Aorta (tissue), 5 donors: Measurements from ENCODE around the gene TARDBP. TPM values are rescaled to one million over a fixed set of nuclear protein-coding genes. Genes with fewer than 3 reads are reported as not detected.

Source experiments
- ATAC-seq: fragments of 200-7000 bp; cut with Tn5 transposase; one replicate; pipeline ENCODE4 v1.9.1; 2022; ENCODE audit warnings: moderate library complexity; ENCODE audit not compliant: low FRiP score
- DNase-seq, 2 donors: peaks; one replicate each; pipeline ENCODE4 v3.0.0-alpha.2; 2020
- H3K27ac ChIP-seq, 2 donors: one replicate each; pipeline ENCODE4 v1.5.1; 2013; ENCODE audit warnings: low read length in 2 of 2, mild to moderate bottlenecking in 2 of 2, moderate library complexity in 2 of 2, control low read depth in 1 of 2, inconsistent platforms in 1 of 2, low read depth in 1 of 2
- H3K27me3 ChIP-seq, 2 donors: one replicate each; pipeline ENCODE4 v1.6.1; 2013; ENCODE audit warnings: control low read depth in 1 of 2, low read length in 1 of 2, mild to moderate bottlenecking in 1 of 2, moderate library complexity in 1 of 2; ENCODE audit not compliant: insufficient read depth in 2 of 2, control insufficient read depth in 1 of 2
- H3K36me3 ChIP-seq, 2 donors: one replicate each; pipeline ENCODE4 v1.6.1; 2013; ENCODE audit warnings: control low read depth in 1 of 2, low read length in 1 of 2, mild to moderate bottlenecking in 1 of 2; ENCODE audit not compliant: insufficient read depth in 2 of 2, control insufficient read depth in 1 of 2
- H3K4me1 ChIP-seq, 2 donors: one replicate each; pipeline ENCODE4 v1.6.1; 2013; ENCODE audit warnings: low read length in 2 of 2, control low read depth in 1 of 2, mild to moderate bottlenecking in 1 of 2, moderate library complexity in 1 of 2; ENCODE audit not compliant: insufficient read depth in 2 of 2, control insufficient read depth in 1 of 2
- H3K4me3 ChIP-seq, 2 donors: one replicate each; pipeline ENCODE4 v1.5.1; 2013; ENCODE audit warnings: low read length in 2 of 2, control low read depth in 1 of 2, mild to moderate bottlenecking in 1 of 2
- H3K9me3 ChIP-seq: one replicate; pipeline ENCODE4 v1.6.1; 2013; ENCODE audit warnings: mild to moderate bottlenecking, low read length; ENCODE audit not compliant: control insufficient read depth
- WGBS, 2 donors: extraction: QIAGEN DNeasy Blood & Tissue Kit; methylation state at CpG; one replicate each; pipeline ENCODE4 v1.1.7; 2013; 5-methylcytosine and 5-hydroxymethylcytosine counted together
- intact Hi-C, 2 donors: fragments of 100-400 bp; cut with DNase I; formaldehyde crosslinking; loops; one replicate each; pipeline versions ENCODE4 v1.14.2 to v1.15.0; 2022
- polyA plus RNA-seq, 2 donors: library from polyadenylated mRNA; stranded (reverse); fragments of 200-250 nt; gene quantifications; one replicate each; pipeline ENCODE4 v1.2.3, GENCODE V29; 2013
- total RNA-seq, 2 donors: library from RNA; stranded (reverse); fragmentation: NEBNext Ultra II Directional; extraction: Animal tissue kit (Norgen Biotek cat#: 25700); gene quantifications; one replicate each; pipeline ENCODE4 v1.2.1, GENCODE V29; 2021
- donor health status: healthy with polysubstance abuse.
- donor health status: Bipolar disorder and iron deficiency.
- donor health status: DM: no; HTN: no; CAD: no.
- donor health status: DM: no; HTN: no; CAD: no.
- donor health status: DM: yes; HTN: yes; CAD: no.

Gene TARDBP
- total and polyA plus RNA-seq, 4 donors = 124 to 131 (median 127) TPM

- ATAC-seq (no peak), DNase-seq (no peak)
- WGBS, 2 donors = 87 to 88% methylated on average over 7 of the region's 7 CpGs
- Histone ChIP-seq H3K27me3 (no peaks in the 10 kb centered on the region), H3K4me1 (peaks cover 0 to 2% of the 10 kb centered on the region in 2 donors), H3K27ac (no peak overlapping the region), H3K9me3 (no peaks in the 10 kb centered on the region), H3K36me3 (peaks cover 4 to 9% of the 10 kb centered on the region in 2 donors), H3K4me3 (no peak overlapping the region)
- intact Hi-C loops = no loop called here
Observed at GRCh38 chr1:11019971-11020370, 7.5 kb downstream of the TARDBP start.

- Histone ChIP-seq H3K27ac (no peak overlapping the region), H3K27me3 (no peaks in the 10 kb centered on the region), H3K36me3 (peaks cover 0 to 10% of the 10 kb centered on the region in 2 donors), H3K4me3 (no peak overlapping the region), H3K4me1 (peaks cover 0 to 2% of the 10 kb centered on the region in 2 donors), H3K9me3 (no peaks in the 10 kb centered on the region)
- no peak for DNase-seq
- intact Hi-C loops = no loop called here
- no peak for ATAC-seq
- WGBS, 2 donors = 91 to 92% methylated on average over 14 of the region's 14 CpGs
Observed at GRCh38 chr1:11023201-11023600, 10.7 kb downstream of the TARDBP start.

GRCh38 chr1:11024154-11024873 is 11.9 kb downstream of the TARDBP start:
- 86 to 89% methylated on average over 3 of the region's 3 CpGs for WGBS, 2 donors
- Histone ChIP-seq H3K36me3 (peaks cover 0 to 10% of the 10 kb centered on the region in 2 donors), H3K27ac (no peak overlapping the region), H3K9me3 (no peaks in the 10 kb centered on the region), H3K27me3 (no peaks in the 10 kb centered on the region), H3K4me3 (no peak overlapping the region), H3K4me1 (no peaks in the 10 kb centered on the region)
- DNase-seq (no peak), ATAC-seq (no peak)
- intact Hi-C loops = no loop called here

GRCh38 chr1:11024874-11025203 is 12.4 kb downstream of the TARDBP start:
- 77 to 80% methylated on average over 2 of the region's 2 CpGs for WGBS, 2 donors
- Histone ChIP-seq H3K27ac (no peak overlapping the region), H3K4me1 (no peaks in the 10 kb centered on the region), H3K9me3 (no peaks in the 10 kb centered on the region), H3K36me3 (peaks cover 0 to 11% of the 10 kb centered on the region in 2 donors), H3K27me3 (no peaks in the 10 kb centered on the region), H3K4me3 (no peak overlapping the region)
- no peak for DNase-seq
- no peak for ATAC-seq
- intact Hi-C loops = no loop called here

- intact Hi-C loops = no loop called here
- Histone ChIP-seq H3K9me3 (no peaks in the 10 kb centered on the region), H3K4me3 (no peak overlapping the region), H3K4me1 (no peaks in the 10 kb centered on the region), H3K27me3 (no peaks in the 10 kb centered on the region), H3K36me3 (peaks cover 0 to 12% of the 10 kb centered on the region in 2 donors), H3K27ac (no peak overlapping the region)
- no peak for ATAC-seq
- WGBS, 2 donors = 73 to 82% methylated on average over 1 of the region's 1 CpG
- DNase-seq = no peak
Observed at GRCh38 chr1:11025618-11026017, 13.2 kb downstream of the TARDBP start.

GRCh38 chr1:11026052-11026451 is 13.6 kb downstream of the TARDBP start:
- Histone ChIP-seq H3K36me3 (peaks cover 0 to 12% of the 10 kb centered on the region in 2 donors), H3K9me3 (no peaks in the 10 kb centered on the region), H3K27ac (no peak overlapping the region), H3K4me3 (no peak overlapping the region), H3K27me3 (no peaks in the 10 kb centered on the region), H3K4me1 (no peaks in the 10 kb centered on the region)
- no peak for DNase-seq
- 50 to 59% methylated on average over 1 of the region's 1 CpG for WGBS, 2 donors
- no peak for ATAC-seq
- intact Hi-C loops = no loop called here

GRCh38 chr1:11026903-11027302 is 14.4 kb downstream of the TARDBP start:
- no peak overlapping the region for H3K4me3 ChIP-seq
- intact Hi-C loops = no loop called here
- 88 to 92% methylated on average over 5 of the region's 5 CpGs for WGBS, 2 donors
- no peaks in the 10 kb centered on the region for H3K4me1 ChIP-seq
- peaks cover 0 to 10% of the 10 kb centered on the region in 2 donors for H3K36me3 ChIP-seq
- ATAC-seq (no peak), DNase-seq (no peak)
- H3K9me3 ChIP-seq = no peaks in the 10 kb centered on the region
- no peak overlapping the region for H3K27ac ChIP-seq
- no peaks in the 10 kb centered on the region for H3K27me3 ChIP-seq

- DNase-seq = no peak
- 74 to 75% methylated on average over 6 of the region's 6 CpGs for WGBS, 2 donors
- Histone ChIP-seq H3K27ac (no peak overlapping the region), H3K4me1 (no peaks in the 10 kb centered on the region), H3K27me3 (no peaks in the 10 kb centered on the region), H3K36me3 (peaks cover 0 to 7% of the 10 kb centered on the region in 2 donors), H3K9me3 (no peaks in the 10 kb centered on the region), H3K4me3 (no peak overlapping the region)
- no peak for ATAC-seq
- intact Hi-C loops = no loop called here
Observed at GRCh38 chr1:11027316-11027715, 14.9 kb downstream of the TARDBP start.

- H3K36me3 ChIP-seq = peaks cover 0 to 7% of the 10 kb centered on the region in 2 donors
- no peak overlapping the region for H3K27ac ChIP-seq
- H3K9me3 ChIP-seq = no peaks in the 10 kb centered on the region
- ATAC-seq (no peak), DNase-seq (no peak)
- 95 to 97% methylated on average over 3 of the region's 3 CpGs for WGBS, 2 donors
- H3K27me3 ChIP-seq = no peaks in the 10 kb centered on the region
- no peak overlapping the region for H3K4me3 ChIP-seq
- no peaks in the 10 kb centered on the region for H3K4me1 ChIP-seq
- intact Hi-C loops = no loop called here
Observed at GRCh38 chr1:11028018-11028417, 15.6 kb downstream of the TARDBP start.
